Mucosa of descending colon (tissue), 3 donors: ENCODE data around the gene ATP9B. TPM values are rescaled to one million over a fixed set of nuclear protein-coding genes. Genes with fewer than 3 reads are reported as not detected.

ENCODE experiments used
- ATAC-seq: fragments of 200-7000 bp; cut with Tn5 transposase; one replicate; pipeline ENCODE4 v1.9.1; 2020; ENCODE audit warnings: mild to moderate bottlenecking, moderate library complexity
- DNase-seq, 3 donors: peaks; one replicate each; pipeline ENCODE4 v3.0.0-alpha.2; 2020
- H3K36me3 ChIP-seq: fragments of 200-600 bp; one replicate; pipeline ENCODE4 v1.8.0; 2021; ENCODE audit warnings: low read depth, mild to moderate bottlenecking
- H3K4me1 ChIP-seq: fragments of 200-600 bp; one replicate; pipeline ENCODE4 v1.8.0; 2021; ENCODE audit warnings: low read depth, mild to moderate bottlenecking
- H3K4me3 ChIP-seq: fragments of 200-600 bp; one replicate; pipeline ENCODE4 v1.8.0; 2021; ENCODE audit warnings: mild to moderate bottlenecking
- H3K9me3 ChIP-seq: fragments of 200-600 bp; one replicate; pipeline ENCODE4 v1.8.0; 2021; ENCODE audit warnings: mild to moderate bottlenecking
- intact Hi-C, 2 donors: fragments of 100-400 bp; cut with DNase I in 1 of 2; cut with micrococcal nuclease in 1 of 2; formaldehyde crosslinking; loops; one replicate each; pipeline versions ENCODE4 v1.11.0 to v1.11.1; 2022; cut with DNase I, micrococcal nuclease
- total RNA-seq, 3 donors: library from RNA; stranded (reverse); fragmentation: NEBNext Ultra II Directional in 2 of 3; extraction: Animal tissue kit (Norgen Biotek cat#: 25700) in 2 of 3; gene quantifications; one replicate each; pipeline versions ENCODE4 v1.2.1 to v1.2.4, GENCODE V29; 2021 to 2023
- TF ChIP-seq, protein P1 (sequence below): fragments of 200-600 bp; IDR thresholded peaks from one replicate; pipeline ENCODE4 v1.8.0; 2022; ENCODE audit warnings: antibody characterized with exemption, mild to moderate bottlenecking
- donor health status: DM: no; HTN: no; CAD: no; lungs with moderate emphysema.
- donor health status: DM: no; HTN: no; CAD: no.
- donor health status: DM: no; HTN: yes; CAD: no.

The ATP9B gene
- total RNA-seq, 3 donors from 2014 or later: 25.8 to 37.1 (median 34.1) TPM

GRCh38 chr18:79395761-79396404, 326.7 kb downstream of the ATP9B start, which contains the start of gene NFATC1:
TSS of gene NFATC1 (plus strand) at chr18:79395930. CDS start at chr18:79396225, 295 bp downstream.
- TF ChIP-seq, protein P1, sequence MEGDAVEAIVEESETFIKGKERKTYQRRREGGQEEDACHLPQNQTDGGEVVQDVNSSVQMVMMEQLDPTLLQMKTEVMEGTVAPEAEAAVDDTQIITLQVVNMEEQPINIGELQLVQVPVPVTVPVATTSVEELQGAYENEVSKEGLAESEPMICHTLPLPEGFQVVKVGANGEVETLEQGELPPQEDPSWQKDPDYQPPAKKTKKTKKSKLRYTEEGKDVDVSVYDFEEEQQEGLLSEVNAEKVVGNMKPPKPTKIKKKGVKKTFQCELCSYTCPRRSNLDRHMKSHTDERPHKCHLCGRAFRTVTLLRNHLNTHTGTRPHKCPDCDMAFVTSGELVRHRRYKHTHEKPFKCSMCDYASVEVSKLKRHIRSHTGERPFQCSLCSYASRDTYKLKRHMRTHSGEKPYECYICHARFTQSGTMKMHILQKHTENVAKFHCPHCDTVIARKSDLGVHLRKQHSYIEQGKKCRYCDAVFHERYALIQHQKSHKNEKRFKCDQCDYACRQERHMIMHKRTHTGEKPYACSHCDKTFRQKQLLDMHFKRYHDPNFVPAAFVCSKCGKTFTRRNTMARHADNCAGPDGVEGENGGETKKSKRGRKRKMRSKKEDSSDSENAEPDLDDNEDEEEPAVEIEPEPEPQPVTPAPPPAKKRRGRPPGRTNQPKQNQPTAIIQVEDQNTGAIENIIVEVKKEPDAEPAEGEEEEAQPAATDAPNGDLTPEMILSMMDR: no peak
- intact Hi-C loops: no loop called here
- no peak within 1 kb of the TSS for H3K4me3 ChIP-seq
- H3K9me3 ChIP-seq: no peaks in the 10 kb centered on the region
- no peaks in the 10 kb centered on the region for H3K36me3 ChIP-seq
- H3K4me1 ChIP-seq: peaks cover 38% of the 10 kb centered on the region
- ATAC-seq (peak; percentile 11), DNase-seq (peak; percentile 46 to 71 (median 61))

DNA sequence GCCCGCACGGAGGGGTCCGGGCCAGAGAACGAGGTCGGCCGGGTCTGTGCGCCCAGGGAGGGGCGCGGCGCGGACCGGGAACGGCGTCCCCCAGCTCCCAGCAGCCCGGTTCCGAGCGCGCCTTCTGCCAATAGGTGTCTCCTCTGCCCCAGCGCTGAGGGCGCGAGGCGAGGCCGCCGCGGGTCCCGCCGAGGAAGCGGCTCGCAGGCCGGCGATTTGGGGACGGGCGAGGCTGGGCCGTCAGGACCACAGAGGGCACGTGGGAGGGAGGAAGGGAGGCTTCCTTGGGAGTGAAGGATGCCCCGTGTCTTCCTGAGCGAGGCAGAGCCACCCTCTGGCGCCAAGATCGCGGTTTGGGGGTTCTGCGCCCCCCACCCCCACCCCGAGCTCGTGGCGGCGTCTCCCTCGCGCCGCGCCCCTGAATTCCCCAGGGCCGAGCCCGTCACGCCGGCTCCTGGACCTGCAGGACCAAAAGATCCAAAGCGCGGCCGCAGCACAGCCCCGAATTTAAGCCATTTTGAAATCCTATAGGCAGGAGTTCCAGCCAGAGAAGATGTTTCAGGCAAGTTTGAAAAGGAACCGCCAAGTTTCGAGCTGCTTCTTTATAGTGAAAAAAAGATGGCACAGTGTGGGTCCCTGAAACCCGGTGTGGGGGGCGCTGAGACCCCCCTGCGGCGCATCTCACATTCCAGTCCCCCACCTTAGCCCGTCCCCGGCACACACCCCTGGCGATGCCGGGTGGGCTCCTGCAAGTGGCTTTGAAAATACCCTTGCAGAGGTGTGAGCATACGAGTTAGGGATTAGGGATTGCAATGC, 327.4 kb downstream of the ATP9B start:
- Histone ChIP-seq H3K4me1 (peaks cover 38% of the 10 kb centered on the region), H3K4me3 (no peak overlapping the region), H3K9me3 (no peaks in the 10 kb centered on the region), H3K36me3 (no peaks in the 10 kb centered on the region)
- ATAC-seq (no peak), DNase-seq (peak in 2 of 3 donors; percentile 61 to 70)
- TF ChIP-seq, protein P1: no peak
- intact Hi-C loops: no loop called here

DNA sequence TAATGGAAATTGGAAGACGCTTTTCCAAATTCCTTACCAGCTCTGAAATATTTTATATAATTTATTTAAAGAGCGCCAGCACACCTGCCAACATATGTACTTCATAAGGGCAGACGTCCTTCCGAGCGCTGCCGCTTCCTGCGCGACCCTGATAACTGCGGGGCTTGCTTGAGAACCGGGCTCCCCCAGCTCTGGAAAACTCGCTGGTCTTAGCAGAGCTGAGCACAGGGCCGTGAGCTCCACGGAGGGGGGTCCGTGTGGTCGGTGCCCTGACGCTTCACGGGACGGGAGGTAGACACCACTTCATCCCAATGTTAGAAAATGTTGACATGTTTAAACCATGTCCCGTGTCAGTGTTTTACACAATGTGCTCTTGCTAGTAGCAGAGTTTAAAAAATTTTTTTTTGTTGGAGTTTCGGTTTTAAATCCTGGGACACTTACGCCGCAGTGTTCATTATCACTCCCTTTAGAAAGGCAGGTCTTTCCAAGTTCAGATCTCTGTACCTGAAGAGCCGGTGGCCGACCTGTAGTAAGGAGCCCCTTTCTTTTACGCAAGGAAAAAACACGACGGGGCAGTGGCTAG, 328.1 kb downstream of the ATP9B start:
- ATAC-seq (no peak), DNase-seq (peak in 2 of 3 donors; percentile 14 to 48)
- no peaks in the 10 kb centered on the region for H3K9me3 ChIP-seq
- intact Hi-C loops: no loop called here
- TF ChIP-seq, protein P1: no peak
- H3K36me3 ChIP-seq: no peaks in the 10 kb centered on the region
- no peak overlapping the region for H3K4me3 ChIP-seq
- H3K4me1 ChIP-seq: peaks cover 38% of the 10 kb centered on the region

GRCh38 chr18:79397830-79398761, 328.9 kb downstream of the ATP9B start:
- no peaks in the 10 kb centered on the region for H3K36me3 ChIP-seq
- ATAC-seq (no peak), DNase-seq (peak in 2 of 3 donors; percentile 33 to 54)
- no peak overlapping the region for H3K4me3 ChIP-seq
- TF ChIP-seq, protein P1: no peak
- intact Hi-C loops: no loop called here
- H3K4me1 ChIP-seq: peaks cover 34% of the 10 kb centered on the region
- H3K9me3 ChIP-seq: no peaks in the 10 kb centered on the region
